Measurements from ENCODE around the gene SLC25A29. TPM values are rescaled to one million over a fixed set of nuclear protein-coding genes. Genes with fewer than 3 reads are reported as not detected.
A peak's percentile ranks its signal among the peaks of the same experiment; 100 is the strongest.

Gene SLC25A29
- total RNA-seq, 1 donor: 19.9 TPM

GRCh38 chr14:100279133-100279532, 27.1 kb downstream of the SLC25A29 start:
- no peak overlapping the region for H3K4me3 ChIP-seq (ENCODE audit: insufficient read depth, low read length)
- peaks cover 85% of the 10 kb centered on the region for H3K79me2 ChIP-seq (ENCODE audit: insufficient read depth, low read length)
- no peak for TF ChIP-seq CTCF (IDR thresholded peaks at IDR 0.05; ENCODE audit: extremely low read depth, low read depth, low read length)
- peaks cover 17% of the 10 kb centered on the region for H3K36me3 ChIP-seq (ENCODE audit: insufficient read depth, low read length)
- peak overlapping the region; percentile 30 for H3K27ac ChIP-seq (ENCODE audit: low read depth, low read length)
- no peak overlapping the region for H2AFZ ChIP-seq (ENCODE audit: low read length)
- H3K27me3 ChIP-seq (ENCODE audit: insufficient read depth, low read length): no peaks in the 10 kb centered on the region
- peaks cover 31% of the 10 kb centered on the region for H3K4me1 ChIP-seq (ENCODE audit: insufficient read depth, low read length)
- H3K9me3 ChIP-seq (ENCODE audit: low read depth, low read length): no peaks in the 10 kb centered on the region
- H4K20me1 ChIP-seq (ENCODE audit: insufficient read depth, low read length): peaks cover 67% of the 10 kb centered on the region
- no peak for DNase-seq (ENCODE audit: insufficient read length, low spot score, missing footprints)
- H3K4me2 ChIP-seq (ENCODE audit: insufficient read depth, low read length): peak overlapping the region; percentile 37

GRCh38 chr14:100278702-100279101, 27.5 kb downstream of the SLC25A29 start:
- Histone ChIP-seq H3K9me3 (ENCODE audit: low read depth, low read length) (no peaks in the 10 kb centered on the region), H2AFZ (ENCODE audit: low read length) (no peak overlapping the region), H3K27ac (ENCODE audit: low read depth, low read length) (peak overlapping the region; percentile 30), H3K27me3 (ENCODE audit: insufficient read depth, low read length) (no peaks in the 10 kb centered on the region), H3K4me1 (ENCODE audit: insufficient read depth, low read length) (peaks cover 31% of the 10 kb centered on the region), H3K4me2 (ENCODE audit: insufficient read depth, low read length) (peak overlapping the region; percentile 37), H3K36me3 (ENCODE audit: insufficient read depth, low read length) (peaks cover 20% of the 10 kb centered on the region), H3K79me2 (ENCODE audit: insufficient read depth, low read length) (peaks cover 89% of the 10 kb centered on the region), H3K4me3 (ENCODE audit: insufficient read depth, low read length) (no peak overlapping the region), H4K20me1 (ENCODE audit: insufficient read depth, low read length) (peaks cover 72% of the 10 kb centered on the region)
- DNase-seq (ENCODE audit: insufficient read length, low spot score, missing footprints): peak; percentile 96
- TF ChIP-seq CTCF (IDR thresholded peaks at IDR 0.05; ENCODE audit: extremely low read depth, low read depth, low read length): peak; percentile 43

GRCh38 chr14:100275214-100275613, 31.0 kb downstream of the SLC25A29 start:
- Histone ChIP-seq H3K79me2 (ENCODE audit: insufficient read depth, low read length) (peaks cover 97% of the 10 kb centered on the region), H3K9me3 (ENCODE audit: low read depth, low read length) (no peaks in the 10 kb centered on the region), H3K4me3 (ENCODE audit: insufficient read depth, low read length) (no peak overlapping the region), H4K20me1 (ENCODE audit: insufficient read depth, low read length) (peaks cover 61% of the 10 kb centered on the region), H3K36me3 (ENCODE audit: insufficient read depth, low read length) (peaks cover 20% of the 10 kb centered on the region), H3K27me3 (ENCODE audit: insufficient read depth, low read length) (no peaks in the 10 kb centered on the region), H3K4me1 (ENCODE audit: insufficient read depth, low read length) (peaks cover 19% of the 10 kb centered on the region), H3K4me2 (ENCODE audit: insufficient read depth, low read length) (no peak overlapping the region), H3K27ac (ENCODE audit: low read depth, low read length) (no peak overlapping the region), H2AFZ (ENCODE audit: low read length) (no peak overlapping the region)
- no peak for DNase-seq (ENCODE audit: insufficient read length, low spot score, missing footprints)
- TF ChIP-seq CTCF (IDR thresholded peaks at IDR 0.05; ENCODE audit: extremely low read depth, low read depth, low read length): no peak

- Histone ChIP-seq H2AFZ (ENCODE audit: low read length) (no peak overlapping the region), H3K4me1 (ENCODE audit: insufficient read depth, low read length) (peaks cover 19% of the 10 kb centered on the region), H4K20me1 (ENCODE audit: insufficient read depth, low read length) (peaks cover 56% of the 10 kb centered on the region), H3K4me2 (ENCODE audit: insufficient read depth, low read length) (no peak overlapping the region), H3K4me3 (ENCODE audit: insufficient read depth, low read length) (no peak overlapping the region), H3K27ac (ENCODE audit: low read depth, low read length) (no peak overlapping the region), H3K79me2 (ENCODE audit: insufficient read depth, low read length) (peaks cover 94% of the 10 kb centered on the region), H3K27me3 (ENCODE audit: insufficient read depth, low read length) (no peaks in the 10 kb centered on the region), H3K9me3 (ENCODE audit: low read depth, low read length) (no peaks in the 10 kb centered on the region), H3K36me3 (ENCODE audit: insufficient read depth, low read length) (peaks cover 20% of the 10 kb centered on the region)
- no peak for TF ChIP-seq CTCF (IDR thresholded peaks at IDR 0.05; ENCODE audit: extremely low read depth, low read depth, low read length)
- DNase-seq (ENCODE audit: insufficient read length, low spot score, missing footprints): no peak
Observed at GRCh38 chr14:100274250-100274649, 32.0 kb downstream of the SLC25A29 start.

All from osteoblast (primary cell).